ENCODE results near the gene TRAF1.

Gene TRAF1

DNA sequence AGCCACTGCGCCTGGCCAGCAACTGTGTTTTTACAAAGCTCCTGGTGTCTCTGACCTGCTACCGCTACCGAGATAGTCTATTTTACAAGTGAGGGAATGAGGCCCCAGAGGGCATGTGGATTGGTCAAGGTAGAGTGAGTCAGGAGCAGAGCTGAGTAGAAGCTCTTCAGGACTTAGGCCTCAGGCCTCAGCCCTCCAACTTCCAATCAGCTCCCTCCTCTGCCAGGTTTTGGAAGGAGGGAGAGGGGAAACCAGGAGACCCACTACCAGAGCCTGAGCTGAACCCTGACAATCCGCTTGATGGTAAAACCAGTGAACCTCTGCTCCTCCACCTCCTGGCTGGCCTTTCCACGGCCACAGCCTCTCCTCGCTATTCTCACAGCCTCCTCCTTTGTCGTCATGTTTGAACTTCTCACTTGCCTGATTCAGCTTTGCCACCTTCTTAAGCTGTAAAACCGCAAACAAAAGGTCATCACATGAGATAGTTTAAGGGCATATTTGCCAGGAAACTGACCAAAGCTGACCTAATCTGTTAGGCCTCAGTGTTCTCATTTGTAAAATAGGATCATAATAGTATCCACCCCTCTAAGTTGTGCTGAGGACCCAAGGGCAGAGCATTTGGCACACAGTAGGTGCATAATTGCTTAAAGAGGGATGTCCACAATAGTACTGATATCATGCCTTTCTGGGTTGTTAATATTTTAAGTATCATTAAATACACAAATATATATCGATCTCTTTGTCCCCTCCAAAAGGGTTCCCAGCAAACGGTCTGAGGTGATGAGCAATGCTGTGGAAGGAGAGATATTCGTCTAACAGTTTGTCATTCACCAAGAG is 1.7 kb downstream of the TRAF1 start:
- DNase-seq (ENCODE audit: low spot score): no peak

DNA sequence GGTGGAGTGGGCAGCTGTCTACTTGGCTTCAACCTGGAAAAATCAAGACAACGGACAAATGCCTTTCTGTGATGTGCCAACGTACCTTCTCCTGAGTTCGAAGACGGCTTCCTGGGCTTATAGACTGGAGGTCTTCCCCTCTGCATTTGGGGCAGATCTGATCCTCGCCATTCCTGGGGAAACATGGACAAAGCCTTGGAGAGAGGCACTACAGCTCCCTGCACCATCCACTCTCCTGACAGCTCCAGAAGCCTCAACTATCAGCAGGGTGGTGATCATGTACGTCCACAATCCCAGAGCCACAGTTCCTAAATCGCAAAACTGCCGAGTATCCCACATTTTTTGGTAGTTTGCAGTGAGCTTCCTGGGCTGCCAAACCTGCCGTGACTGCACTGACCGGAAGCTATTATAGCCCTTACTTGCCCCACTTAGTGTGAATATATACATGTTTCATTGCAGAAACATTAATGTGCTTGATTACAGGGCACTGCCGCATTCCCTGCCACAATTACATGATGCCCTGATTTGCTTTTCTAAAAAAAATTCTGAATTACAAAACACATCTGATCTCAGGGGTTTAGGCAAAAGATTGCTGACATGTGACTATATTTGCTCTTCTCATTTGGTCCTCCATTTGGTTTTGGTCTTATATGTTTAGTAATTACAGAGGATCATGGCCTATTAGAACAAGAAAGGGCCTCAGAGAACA is 2.8 kb downstream of the TRAF1 start:
- DNase-seq (ENCODE audit: low spot score): no peak

DNA sequence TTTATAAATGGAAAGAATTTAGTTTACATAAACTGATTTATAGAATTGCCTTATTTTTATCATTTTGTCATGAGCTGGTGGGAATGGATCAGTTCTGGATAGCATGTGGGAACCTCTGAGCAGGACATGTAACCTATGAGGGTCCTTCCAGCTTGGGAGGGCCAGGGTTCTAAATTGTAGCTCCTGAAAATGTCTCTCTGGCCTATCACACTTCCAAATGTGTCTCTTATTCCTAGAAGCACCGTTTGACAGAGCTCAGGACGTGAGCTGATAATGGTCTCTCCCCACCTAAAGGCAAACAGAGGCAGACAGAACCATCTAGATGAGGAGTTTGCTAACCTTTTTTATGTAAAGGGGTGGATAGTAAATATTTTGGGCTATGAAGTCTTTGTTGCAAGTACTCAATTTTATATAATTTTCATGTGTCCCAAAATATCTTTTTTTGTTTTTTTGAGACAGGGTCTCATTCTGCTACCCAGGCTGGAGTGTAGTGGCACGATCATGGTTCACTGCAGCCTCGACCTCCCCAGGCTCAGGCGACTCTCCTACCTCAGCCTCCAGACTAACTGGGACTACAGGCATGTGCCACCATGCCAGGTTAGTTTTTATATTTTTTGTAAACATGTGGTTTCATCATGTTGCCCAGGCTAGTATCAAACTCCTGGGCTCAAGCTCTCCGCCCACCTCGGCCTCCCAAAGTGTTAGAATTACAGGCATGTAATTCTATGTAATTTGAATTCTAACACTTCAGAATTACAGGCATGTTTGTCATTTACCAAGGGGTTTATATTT is 4.0 kb downstream of the TRAF1 start:
- DNase-seq (ENCODE audit: low spot score): no peak

DNA sequence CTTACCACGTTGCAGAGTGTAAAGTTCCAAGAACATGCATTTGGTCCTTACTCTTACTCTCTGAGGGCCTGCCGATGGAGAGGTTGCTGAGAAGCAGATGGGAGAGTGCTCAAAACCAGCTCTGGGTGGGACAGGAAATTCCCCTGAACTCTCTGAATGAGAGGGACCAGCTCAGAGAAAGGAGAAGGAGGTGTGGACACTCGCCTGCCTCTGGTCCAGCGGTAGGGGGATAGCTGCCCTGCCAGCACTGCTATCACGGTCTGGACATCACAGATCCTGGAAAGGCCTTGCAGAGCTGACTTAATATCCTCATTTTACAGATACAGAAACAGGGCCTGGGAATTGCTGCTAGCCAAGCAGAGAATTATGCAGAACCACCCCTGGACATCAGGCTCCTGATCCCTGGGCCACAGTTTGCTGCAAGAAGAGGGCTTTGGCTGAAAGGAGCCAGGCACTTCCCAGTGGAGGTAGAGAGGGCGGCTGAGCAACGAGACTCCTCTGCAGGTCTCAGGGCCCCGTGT is 4.9 kb downstream of the TRAF1 start:
- no peak for DNase-seq (ENCODE audit: low spot score)

DNA sequence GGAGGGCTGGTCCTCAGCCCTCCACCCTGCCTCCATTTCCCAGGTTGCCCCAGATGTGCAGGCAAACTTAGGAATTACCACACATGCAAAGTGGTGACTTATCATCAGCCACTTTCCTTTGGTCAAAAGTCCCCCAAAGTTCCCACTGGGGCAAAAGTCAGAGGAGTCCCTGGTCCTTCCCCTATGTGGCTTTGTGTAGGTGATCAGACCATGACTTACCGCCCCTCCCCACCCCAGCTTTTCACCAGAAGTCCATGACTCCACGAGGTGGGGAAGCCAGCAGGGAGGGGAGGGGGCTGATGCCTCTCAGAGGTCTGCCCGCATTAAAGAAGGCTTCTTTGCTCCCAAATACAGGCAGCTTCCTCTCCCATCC is 5.8 kb downstream of the TRAF1 start:
- DNase-seq (ENCODE audit: low spot score): no peak

DNA sequence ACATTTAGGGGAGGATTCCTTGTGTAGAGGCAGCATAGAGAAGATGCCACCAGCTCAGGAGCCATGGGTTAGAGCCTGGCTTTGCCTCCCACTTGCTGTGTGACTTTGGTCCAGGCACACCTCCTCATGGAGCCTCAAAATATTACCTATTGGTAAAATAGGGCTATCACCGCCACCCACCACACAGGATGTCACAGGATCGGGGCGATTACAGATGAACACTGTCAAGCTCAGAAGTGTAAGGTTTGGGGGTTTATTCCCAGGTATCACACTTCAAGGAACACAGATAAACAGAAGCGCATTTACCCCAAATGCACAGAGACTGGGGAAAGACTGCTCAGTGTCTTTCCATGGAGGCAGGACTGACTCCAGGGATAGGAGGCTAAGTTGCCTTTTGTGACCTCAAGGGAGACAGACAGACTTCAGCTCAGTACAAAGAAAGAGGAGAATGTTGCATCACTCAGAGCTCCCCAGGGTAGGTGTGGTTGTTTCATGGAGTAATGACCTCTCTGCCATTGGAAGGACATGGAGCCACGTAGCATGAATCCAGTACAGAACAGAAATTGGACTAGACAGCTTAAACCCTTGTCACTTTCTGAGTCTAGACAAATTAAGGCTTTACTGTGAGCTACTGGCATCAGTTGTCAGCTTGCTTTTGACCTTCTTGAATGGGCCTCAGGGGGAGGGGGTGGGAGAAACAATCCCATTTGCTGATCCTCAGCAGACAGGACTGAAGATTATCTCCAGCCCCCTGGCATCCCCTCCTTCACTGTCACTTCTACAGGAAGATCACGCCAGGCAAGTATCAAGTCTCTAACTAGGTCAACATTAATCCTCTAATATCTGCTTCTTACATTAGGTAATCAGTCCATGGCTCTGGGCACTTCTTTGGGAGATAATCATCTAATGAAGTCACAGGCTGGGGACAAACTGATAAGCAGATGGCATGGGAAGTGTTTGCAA is 6.5 kb downstream of the TRAF1 start:
- no peak for DNase-seq (ENCODE audit: low spot score)

DNA sequence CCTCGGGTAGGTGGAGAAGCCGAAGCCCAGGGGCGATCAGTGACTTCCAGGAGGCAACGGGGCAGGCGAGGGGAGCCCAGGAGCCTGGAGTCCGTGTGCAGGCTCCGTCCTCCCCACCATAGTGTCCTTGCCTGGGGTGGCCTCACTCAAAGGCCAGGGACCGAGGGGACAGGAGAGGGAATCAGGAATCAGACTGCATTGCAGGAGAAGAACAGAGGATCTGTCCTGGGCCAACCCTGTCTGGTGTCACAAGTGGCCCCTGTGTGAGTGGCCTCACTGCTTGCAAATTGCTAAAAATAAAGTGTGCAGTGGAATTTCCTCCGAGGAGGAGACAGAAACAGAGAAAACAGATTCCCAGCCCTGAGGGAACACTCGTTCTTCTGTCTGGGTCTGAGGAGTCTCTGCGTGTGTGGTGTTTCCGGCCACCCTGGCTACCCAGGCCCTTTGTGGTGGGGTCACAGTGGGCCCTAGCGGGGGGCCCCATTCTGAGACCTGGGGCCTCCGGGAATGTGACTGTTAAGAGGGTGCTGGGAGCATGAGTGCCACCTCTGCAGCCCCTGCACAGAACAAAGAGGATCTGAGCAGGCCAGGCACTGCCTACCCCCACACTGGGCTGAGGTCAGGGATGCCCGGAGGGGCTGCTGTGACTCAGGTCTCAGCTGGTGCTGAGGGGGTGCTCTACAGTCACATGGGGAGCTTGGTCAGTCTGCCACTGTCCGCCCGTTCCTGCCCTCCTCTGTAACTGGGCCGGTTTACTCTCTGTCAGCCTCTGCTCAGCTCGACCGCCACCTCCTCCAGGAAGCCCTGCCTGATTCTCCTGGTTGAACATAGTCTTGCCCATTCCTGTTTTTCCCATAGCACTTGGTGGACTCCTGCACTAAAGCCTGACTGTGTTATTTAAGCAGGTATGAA is 7.4 kb downstream of the TRAF1 start:
- no peak for DNase-seq (ENCODE audit: low spot score)

DNA sequence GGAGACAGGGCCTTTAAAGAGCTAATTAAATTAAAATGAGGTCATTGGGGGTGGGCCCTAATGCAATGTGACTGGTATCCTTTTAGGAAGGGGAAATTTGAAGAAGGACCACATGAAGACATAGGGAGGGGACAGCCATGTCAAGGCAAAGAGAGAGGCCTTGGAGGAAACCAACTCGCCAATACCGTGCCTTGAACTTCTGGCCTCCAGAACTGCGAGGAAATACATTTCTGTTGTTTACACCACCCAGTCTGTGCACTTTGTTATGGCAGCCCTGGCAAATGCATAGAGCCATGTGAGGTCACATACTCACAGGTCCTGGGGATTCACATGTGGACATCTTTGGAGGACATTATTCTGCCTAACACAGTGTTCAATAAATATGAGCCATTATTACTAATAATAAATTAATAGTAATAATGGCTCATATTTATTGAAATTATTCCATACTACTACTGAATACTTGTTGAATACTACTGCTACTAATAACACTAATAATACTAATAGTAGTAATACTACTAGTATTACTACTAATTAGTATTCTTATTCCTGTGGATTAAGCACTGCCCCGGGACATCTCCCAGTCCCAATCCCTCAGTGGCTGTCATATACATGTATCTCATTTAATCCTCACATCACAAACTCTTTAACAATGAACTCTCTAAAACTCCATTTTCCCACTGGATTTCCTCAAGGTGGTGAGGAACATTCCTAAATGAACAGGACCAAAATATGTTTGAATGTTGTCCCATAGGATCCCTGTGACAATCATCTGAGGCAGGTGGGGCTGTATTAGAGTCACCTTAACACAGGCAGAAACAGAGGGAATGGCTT is 8.4 kb downstream of the TRAF1 start:
- DNase-seq (ENCODE audit: low spot score): no peak

DNA sequence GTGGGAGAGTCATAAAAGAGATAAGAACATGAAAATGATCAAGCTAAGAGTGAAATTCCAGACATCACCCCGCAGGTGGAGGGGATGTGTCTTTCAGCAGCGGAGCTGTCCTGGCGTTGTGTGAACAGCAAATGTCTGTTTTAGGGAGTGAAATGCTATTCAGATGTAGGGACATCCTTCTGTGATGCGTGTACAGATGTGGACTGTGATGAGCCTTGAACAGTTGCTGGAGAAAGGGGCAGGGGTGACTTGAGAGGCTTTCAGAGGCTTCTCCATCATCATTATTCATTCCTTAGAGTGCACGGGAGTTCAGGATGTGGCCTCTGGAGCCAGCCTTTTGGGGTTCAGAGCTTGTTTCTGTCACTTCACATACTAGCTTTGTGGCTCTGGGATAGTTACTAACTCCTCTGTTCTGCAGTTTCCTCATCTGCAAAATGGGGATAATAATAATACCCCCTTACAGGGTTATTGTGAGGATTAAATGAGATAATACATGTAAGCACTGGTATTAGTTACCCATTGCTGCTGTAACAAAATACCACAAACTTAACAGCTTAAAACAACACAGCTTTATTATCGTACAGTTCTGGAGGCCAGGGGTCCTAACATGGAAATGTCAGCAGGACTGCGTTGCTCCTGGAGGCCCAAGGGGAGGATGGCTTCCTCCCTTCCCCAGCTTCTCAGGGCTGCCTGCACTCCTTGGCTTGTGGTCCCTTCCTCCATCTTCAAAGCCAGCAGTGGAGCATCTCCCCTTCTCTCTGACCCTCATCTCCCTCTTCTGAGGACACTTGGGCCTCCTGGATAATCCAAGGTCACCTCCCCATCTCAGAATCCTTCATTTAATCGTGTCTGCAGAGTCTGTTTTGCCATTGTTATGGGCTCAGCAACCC is 9.4 kb downstream of the TRAF1 start:
- DNase-seq (ENCODE audit: low spot score): no peak

DNA sequence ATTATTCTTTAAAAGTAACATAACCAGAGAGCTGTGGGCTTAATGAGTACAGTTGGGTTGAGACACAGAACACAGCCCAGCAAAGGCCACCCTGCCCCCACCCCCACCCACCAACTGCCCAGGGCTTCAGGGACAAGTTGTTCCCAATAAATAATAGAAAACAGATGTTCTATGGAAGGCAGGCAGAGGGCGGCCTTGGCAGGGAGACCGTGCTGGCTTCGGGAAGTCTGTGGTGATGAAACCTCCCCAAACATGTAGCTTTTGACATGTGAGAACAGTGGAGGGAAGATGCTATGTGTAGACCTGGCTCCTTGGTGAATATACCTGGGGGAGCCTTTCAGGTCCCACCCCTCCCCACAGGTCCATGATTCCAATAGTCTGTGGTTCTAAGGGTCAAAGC is 10.0 kb downstream of the TRAF1 start:
- peak; percentile 85 for DNase-seq (ENCODE audit: low spot score)

DNA sequence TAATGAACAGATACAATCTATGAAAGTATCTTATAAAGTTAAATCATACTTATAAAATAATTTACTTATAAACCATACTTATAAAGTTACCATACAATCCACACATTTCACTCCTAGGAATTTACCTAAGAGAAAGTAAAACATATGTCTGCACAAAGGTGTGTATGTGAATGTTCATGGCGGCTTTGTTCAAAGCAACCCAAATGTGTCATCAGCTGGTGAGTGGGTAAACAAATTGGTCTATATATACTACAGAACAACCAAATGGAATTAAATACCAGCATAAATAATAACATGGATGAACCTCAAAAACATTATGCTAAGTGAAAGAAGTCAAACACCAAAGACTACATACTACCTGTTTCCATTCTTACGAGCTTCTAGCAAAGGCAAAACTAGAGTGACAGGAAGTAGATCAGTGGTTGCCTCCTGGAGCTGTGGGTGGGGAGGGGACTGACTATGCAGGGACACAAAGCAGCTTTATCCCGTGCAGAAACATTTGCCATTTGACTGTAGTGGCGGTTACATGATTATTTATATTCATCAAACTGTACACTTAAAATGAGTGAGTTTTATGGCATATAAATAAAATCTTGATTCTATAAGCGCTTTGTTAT is 10.6 kb downstream of the TRAF1 start:
- peak; percentile 64 for DNase-seq (ENCODE audit: low spot score)

DNA sequence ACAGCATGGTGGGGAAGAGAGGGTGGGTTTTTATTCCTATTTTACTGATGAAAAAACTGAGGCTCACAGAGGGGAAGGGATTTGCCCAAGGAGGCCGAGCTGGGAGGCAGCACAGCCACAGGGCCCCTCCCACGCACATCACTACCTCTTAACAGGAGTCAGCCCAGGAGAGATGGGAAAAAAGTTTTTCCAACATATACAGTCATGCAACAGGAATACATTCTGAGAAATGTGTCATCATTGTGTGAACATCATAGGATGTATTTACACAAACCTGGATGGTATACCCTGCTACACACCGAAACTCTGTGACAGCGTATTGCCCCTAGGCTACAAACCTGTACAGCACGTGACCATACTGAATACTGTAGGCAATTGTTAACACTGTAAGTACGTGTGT is 11.6 kb downstream of the TRAF1 start:
- no peak for DNase-seq (ENCODE audit: low spot score)

DNA sequence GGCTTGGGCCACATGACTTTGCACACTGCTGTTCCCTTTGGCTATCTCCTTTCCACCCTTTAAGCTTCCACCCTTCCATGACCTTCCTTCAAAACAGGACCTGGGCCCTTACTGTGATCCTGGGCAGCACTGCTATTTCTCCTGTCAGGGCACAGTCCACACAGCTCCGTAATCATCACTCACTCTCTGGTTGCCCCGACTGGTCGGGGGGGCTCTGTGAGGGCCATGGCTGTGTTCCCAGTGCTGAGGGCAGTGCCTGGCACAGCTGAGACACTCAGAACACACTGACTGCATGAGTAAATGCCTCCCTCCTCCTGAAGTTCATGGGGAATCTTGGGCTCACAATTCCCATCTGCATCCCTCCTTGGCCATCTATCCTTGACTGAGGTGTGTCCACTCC is 12.2 kb downstream of the TRAF1 start:
- DNase-seq (ENCODE audit: low spot score): peak; percentile 93

DNA sequence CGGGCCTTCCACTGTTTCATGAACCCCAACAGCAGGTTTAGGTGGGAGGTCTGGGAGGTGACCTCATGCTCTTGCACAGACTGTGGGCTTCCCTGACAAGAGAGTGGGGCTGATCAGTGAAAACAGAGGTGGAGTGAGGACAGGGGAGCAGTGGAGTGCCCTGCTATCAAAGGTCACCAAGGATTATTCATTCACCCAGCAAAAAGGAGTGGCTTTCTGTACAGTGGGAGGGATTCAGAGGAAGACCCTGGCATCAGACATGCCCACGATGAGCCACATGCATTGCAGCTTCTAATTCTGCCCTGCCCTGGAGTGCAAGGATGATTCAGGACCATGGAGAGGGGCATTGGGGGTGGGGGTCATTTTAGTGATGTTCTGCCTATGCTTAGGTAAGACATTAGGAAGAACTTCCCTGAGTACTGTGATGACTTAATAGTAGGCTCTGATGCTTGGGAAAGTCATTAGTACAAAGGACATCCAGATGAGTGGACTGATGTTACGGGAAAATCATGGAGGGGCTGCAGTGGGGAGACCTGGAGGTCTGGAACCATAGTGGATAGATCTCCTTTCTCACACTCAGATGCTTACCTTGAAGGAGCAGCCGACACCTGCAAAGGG is 12.8 kb downstream of the TRAF1 start:
- DNase-seq (ENCODE audit: low spot score): no peak

DNA sequence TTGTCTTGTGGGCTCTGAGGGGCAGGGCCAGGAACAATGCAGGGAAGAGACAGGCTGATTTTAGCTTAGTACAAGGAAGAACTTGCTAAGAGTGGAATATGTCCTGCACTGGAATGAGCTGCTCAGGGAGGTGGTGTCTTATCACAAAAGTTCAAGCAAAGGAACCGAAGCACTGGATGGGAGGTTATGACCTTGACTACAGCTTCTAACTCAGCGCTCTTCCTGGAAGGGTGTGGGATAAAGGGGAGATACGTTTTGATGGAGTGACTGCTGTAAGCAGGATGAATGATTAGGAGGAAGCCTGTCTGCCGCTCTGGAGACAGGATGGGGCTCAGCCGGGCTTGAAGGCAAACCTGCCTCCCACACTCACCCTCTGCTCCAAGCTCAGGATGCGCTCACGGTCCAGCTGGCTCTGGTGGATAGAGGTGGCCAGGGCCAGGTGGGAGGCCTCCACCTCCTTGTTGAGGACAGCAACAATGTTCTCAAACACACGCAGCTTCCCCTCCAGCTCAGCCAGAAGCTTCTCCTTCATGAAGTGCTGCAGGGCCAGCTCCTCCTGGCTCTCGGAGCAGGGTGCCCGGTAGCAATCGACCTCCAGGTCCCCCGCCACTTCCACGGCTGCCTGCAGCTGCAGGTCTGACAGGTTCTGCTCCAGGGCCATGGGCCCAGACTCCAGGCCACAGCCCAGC is 13.5 kb downstream of the TRAF1 start:
- no peak for DNase-seq (ENCODE audit: low spot score)

DNA sequence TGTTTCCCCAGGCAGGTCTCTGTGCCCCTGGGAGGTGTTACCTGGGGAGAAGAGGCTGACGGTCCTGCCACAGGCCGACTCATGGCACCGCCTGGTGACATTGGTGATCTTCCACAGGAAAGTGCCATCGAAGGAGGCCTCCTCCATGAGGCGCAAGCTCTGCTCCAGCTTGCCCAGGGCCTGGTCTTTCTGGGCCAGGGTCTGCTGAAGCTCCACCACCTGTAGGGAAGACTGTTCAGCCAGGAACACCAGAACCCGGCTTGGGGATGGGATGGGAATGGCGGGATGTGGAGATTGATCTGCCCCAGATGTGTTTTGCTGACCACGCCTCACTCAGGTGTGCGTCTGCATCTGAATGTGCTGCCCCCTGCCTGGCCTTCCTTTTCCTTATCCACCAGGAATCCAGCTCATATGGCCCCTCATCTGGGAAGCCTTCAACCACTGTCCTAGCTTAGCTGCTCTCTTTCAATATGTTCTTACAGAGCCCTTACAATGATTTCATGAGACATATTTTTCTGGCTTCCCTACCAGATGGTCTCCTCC is 15.2 kb downstream of the TRAF1 start:
- DNase-seq (ENCODE audit: low spot score): no peak

DNA sequence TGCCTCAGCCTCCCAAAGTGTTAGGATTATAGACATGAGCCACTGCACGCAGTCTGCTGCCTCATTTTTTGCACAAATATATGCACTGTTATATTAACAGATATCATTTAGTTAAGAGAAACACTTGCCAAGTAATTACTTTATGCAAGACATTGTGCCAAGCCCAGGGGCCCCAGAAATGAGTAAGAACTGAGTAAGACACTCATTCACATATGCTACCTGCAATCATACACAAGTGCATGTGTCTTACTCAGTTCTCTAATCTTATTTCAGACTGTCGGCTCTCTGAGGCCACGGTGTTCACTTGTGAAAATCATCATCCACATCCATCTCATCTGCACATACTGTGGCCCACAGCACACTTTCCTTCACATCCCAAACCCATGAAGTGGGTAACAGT is 16.0 kb downstream of the TRAF1 start:
- DNase-seq (ENCODE audit: low spot score): no peak
